SK-N-SH (cell line): ENCODE data around the gene WARS2.

Experiments used
- FOXM1 ChIP-seq: IDR thresholded peaks from 2 replicates; pipeline ENCODE4 v1.4.0; 2012; ENCODE audit warnings: low read depth, mild to moderate bottlenecking
- MXI1 ChIP-seq: IDR thresholded peaks from 2 replicates; pipeline ENCODE4 v1.6.1; 2012; ENCODE audit warnings: mild to moderate bottlenecking, low read depth, low read length, improper control_type of control experiment
- NFIC ChIP-seq: IDR thresholded peaks from 2 replicates; pipeline ENCODE4 v1.4.0; 2012; ENCODE audit warnings: borderline replicate concordance
- NRF1 ChIP-seq: IDR thresholded peaks from 2 replicates; pipeline ENCODE4 v1.6.1; 2012; ENCODE audit warnings: low read depth, mild to moderate bottlenecking, low read length
- POLR2AphosphoS5 ChIP-seq: IDR thresholded peaks from 2 replicates; pipeline ENCODE4 v1.6.1; 2012; ENCODE audit warnings: low read depth, low read length
- RAD21 ChIP-seq: IDR thresholded peaks from 2 replicates; pipeline ENCODE4 v1.6.1; 2012; ENCODE audit warnings: mild to moderate bottlenecking, low read length
- RCOR1 ChIP-seq: fragments of 150-350 bp; IDR thresholded peaks from 2 replicates; pipeline ENCODE4 v1.6.1; 2017; ENCODE audit warnings: antibody characterized with exemption, low read length
- SMC3 ChIP-seq: IDR thresholded peaks from 2 replicates; pipeline ENCODE4 v1.6.1; 2012; ENCODE audit warnings: low read depth, low read length, improper control_type of control experiment
- TCF12 ChIP-seq: IDR thresholded peaks from 2 replicates; pipeline ENCODE4 v1.4.0; 2012
- YY1 ChIP-seq: IDR thresholded peaks from 2 replicates; pipeline ENCODE4 v1.4.0; 2012; ENCODE audit warnings: low read depth, mild to moderate bottlenecking
- TF ChIP-seq, protein P1 (sequence below): fragments of 200-600 bp; sonication (generic); IDR thresholded peaks from 2 replicates; pipeline ENCODE4 v1.6.1; 2017; ENCODE audit warnings: antibody characterized with exemption, mild to moderate bottlenecking, moderate library complexity
- TF ChIP-seq, protein P2 (sequence below): IDR thresholded peaks from 2 replicates; pipeline ENCODE4 v1.4.0; 2012; ENCODE audit warnings: low read depth
- TF ChIP-seq, protein P3 (sequence below): IDR thresholded peaks from 2 replicates; pipeline ENCODE4 v1.6.1; 2012; ENCODE audit warnings: mild to moderate bottlenecking, low read depth, low read length, moderate library complexity

DNA sequence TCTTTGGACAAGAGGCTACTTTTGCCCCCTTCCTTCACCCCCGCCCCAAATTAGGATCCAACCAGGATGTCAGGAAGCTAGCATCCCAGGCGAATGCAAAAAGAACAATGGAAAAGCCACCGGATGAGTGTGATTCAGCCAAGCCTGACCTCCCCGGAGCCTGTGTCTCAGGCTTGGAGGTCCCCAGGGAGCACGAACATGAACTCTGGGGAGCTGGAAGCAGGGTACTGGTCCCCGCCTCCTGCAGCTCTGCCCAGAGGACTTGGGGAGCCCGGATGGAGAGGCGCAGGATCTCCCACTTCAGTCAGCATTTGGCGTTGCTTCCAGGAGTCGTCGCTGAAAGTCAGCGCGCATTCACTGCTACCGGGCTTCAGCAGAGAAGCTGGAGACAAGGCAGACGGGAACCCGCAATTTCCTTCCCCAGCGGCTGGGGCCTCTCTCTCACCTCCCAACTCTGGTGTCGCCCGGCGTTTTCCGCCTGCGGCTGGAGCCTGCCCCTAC, 150.5 kb downstream of the WARS2 start:
- TF ChIP-seq, protein P1, sequence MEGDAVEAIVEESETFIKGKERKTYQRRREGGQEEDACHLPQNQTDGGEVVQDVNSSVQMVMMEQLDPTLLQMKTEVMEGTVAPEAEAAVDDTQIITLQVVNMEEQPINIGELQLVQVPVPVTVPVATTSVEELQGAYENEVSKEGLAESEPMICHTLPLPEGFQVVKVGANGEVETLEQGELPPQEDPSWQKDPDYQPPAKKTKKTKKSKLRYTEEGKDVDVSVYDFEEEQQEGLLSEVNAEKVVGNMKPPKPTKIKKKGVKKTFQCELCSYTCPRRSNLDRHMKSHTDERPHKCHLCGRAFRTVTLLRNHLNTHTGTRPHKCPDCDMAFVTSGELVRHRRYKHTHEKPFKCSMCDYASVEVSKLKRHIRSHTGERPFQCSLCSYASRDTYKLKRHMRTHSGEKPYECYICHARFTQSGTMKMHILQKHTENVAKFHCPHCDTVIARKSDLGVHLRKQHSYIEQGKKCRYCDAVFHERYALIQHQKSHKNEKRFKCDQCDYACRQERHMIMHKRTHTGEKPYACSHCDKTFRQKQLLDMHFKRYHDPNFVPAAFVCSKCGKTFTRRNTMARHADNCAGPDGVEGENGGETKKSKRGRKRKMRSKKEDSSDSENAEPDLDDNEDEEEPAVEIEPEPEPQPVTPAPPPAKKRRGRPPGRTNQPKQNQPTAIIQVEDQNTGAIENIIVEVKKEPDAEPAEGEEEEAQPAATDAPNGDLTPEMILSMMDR, result no peak
- no peak for TF ChIP-seq YY1
- TF ChIP-seq, protein P2, sequence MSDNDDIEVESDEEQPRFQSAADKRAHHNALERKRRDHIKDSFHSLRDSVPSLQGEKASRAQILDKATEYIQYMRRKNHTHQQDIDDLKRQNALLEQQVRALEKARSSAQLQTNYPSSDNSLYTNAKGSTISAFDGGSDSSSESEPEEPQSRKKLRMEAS, result no peak
- TF ChIP-seq POLR2AphosphoS5, result no peak
- no peak for TF ChIP-seq SMC3
- no peak for TF ChIP-seq RCOR1
- no peak for TF ChIP-seq RAD21
- no peak for TF ChIP-seq TCF12
- TF ChIP-seq, protein P3, sequence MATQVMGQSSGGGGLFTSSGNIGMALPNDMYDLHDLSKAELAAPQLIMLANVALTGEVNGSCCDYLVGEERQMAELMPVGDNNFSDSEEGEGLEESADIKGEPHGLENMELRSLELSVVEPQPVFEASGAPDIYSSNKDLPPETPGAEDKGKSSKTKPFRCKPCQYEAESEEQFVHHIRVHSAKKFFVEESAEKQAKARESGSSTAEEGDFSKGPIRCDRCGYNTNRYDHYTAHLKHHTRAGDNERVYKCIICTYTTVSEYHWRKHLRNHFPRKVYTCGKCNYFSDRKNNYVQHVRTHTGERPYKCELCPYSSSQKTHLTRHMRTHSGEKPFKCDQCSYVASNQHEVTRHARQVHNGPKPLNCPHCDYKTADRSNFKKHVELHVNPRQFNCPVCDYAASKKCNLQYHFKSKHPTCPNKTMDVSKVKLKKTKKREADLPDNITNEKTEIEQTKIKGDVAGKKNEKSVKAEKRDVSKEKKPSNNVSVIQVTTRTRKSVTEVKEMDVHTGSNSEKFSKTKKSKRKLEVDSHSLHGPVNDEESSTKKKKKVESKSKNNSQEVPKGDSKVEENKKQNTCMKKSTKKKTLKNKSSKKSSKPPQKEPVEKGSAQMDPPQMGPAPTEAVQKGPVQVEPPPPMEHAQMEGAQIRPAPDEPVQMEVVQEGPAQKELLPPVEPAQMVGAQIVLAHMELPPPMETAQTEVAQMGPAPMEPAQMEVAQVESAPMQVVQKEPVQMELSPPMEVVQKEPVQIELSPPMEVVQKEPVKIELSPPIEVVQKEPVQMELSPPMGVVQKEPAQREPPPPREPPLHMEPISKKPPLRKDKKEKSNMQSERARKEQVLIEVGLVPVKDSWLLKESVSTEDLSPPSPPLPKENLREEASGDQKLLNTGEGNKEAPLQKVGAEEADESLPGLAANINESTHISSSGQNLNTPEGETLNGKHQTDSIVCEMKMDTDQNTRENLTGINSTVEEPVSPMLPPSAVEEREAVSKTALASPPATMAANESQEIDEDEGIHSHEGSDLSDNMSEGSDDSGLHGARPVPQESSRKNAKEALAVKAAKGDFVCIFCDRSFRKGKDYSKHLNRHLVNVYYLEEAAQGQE, result no peak
- TF ChIP-seq NRF1, result no peak
- no peak for TF ChIP-seq FOXM1
- TF ChIP-seq MXI1, result no peak
- TF ChIP-seq NFIC, result no peak
